Adrenal gland (tissue), 12 donors: Measurements from ENCODE around the gene MAN2C1. TPM values are rescaled to one million over a fixed set of nuclear protein-coding genes. Genes with fewer than 3 reads are reported as not detected.
"Not testable (repeated sequence)": the region's sequence is repeated elsewhere in the genome, so short reads cannot be mapped to it uniquely, and the experiment has no call there.

Source experiments
- DNase-seq, 7 donors: peaks; one replicate each; pipeline ENCODE4 v3.0.0-alpha.2; 2019 to 2020
- H3K27ac ChIP-seq, 5 donors: fragments of 200-600 bp; sonication (generic) in 4 of 5; 1 replicate in 3 of 5; 2 replicates in 2 of 5; pipeline versions ENCODE4 v1.5.1 to v1.8.0; 2016 to 2020; ENCODE audit warnings: mild to moderate bottlenecking in 1 of 5
- H3K27me3 ChIP-seq: fragments of 200-600 bp; 2 replicates; pipeline ENCODE4 v1.8.0; 2021
- H3K36me3 ChIP-seq, 2 donors: fragments of 200-600 bp; replicated peaks in 1 of 2; 1 replicate in 1 of 2; 2 replicates in 1 of 2; pipeline versions ENCODE4 v1.5.1 to v1.8.0; 2018 to 2022
- H3K4me1 ChIP-seq, 2 donors: fragments of 200-600 bp; replicated peaks in 1 of 2; 1 replicate in 1 of 2; 2 replicates in 1 of 2; pipeline versions ENCODE4 v1.5.1 to v1.8.0; 2018 to 2021
- H3K4me3 ChIP-seq, 4 donors: fragments of 200-600 bp; sonication (generic) in 3 of 4; one replicate each; pipeline ENCODE4 v1.5.1; 2016 to 2018
- H3K9me3 ChIP-seq, 3 donors: fragments of 200-600 bp; sonication (generic) in 1 of 3; replicated peaks in 1 of 3; 1 replicate in 2 of 3; 2 replicates in 1 of 3; pipeline versions ENCODE4 v1.5.1 to v1.8.0; 2016 to 2021
- CTCF ChIP-seq, 6 experiments: fragments of 450-650 bp in 4 of 6; fragments of 200-600 bp in 2 of 6; sonication (generic) in 1 of 6; IDR thresholded peaks; 1 replicate in 5 of 6; 2 replicates in 1 of 6; pipeline versions ENCODE4 v1.5.1 to v1.8.0; 2016 to 2021; ENCODE audit warnings: antibody characterized with exemption in 6 of 6, mild to moderate bottlenecking in 2 of 6, moderate library complexity in 1 of 6
- POLR2A ChIP-seq, 2 donors: fragments of 450-650 bp; IDR thresholded peaks; one replicate each; pipeline ENCODE4 v1.6.1; 2017; ENCODE audit warnings: antibody characterized with exemption in 2 of 2, mild to moderate bottlenecking in 2 of 2, moderate library complexity in 1 of 2
- WGBS, 4 donors: extraction: QIAGEN DNeasy Blood & Tissue Kit in 2 of 4; methylation state at CpG; one replicate each; pipeline versions ENCODE4 v1.1.5 to v1.1.7; 2013 to 2017; 5-methylcytosine and 5-hydroxymethylcytosine counted together
- intact Hi-C, 2 donors: fragments of 100-400 bp; cut with DNase I; formaldehyde crosslinking; loops; one replicate each; pipeline versions ENCODE4 v1.14.1 to v1.15.0; 2022 to 2023
- polyA plus RNA-seq, 3 donors: library from polyadenylated mRNA; stranded (reverse); fragments of 200-250 nt in 2 of 3; fragments of 350-450 nt in 1 of 3; fragmentation: Illumina TruSeq in 1 of 3; extraction: RNeasy Lipid Tissue Mini Kit (QIAGEN cat#74804) in 1 of 3; gene quantifications; one replicate each; pipeline ENCODE4 v1.2.3, GENCODE V29; 2013 to 2014
- total RNA-seq, 9 donors: library from RNA; depleted of rRNA in 4 of 9; stranded (reverse); fragments of >200 nt in 4 of 9; fragments of 120-200 nt in 1 of 9; fragmentation: NEBNext Ultra II Directional in 1 of 9; extraction: Animal tissue kit (Norgen Biotek cat#: 25700) in 1 of 9; gene quantifications; one replicate each; pipeline versions ENCODE4 v1.1.0 to v1.2.4, GENCODE V29; 2013 to 2023
- donor health status: healthy with polysubstance abuse.
- donor health status: Bipolar disorder and iron deficiency.
- donor health status: DM: yes; HTN: yes; CAD: no.
- donor health status: DM: no; HTN: no; CAD: no.
- donor health status: DM: no; HTN: no; CAD: no.
- donor health status: DM: yes; HTN: yes; CAD: no.

MAN2C1 gene
- total and polyA plus RNA-seq, 12 donors, result 46.8 to 1,091 (median 251) TPM

GRCh38 chr15:75348562-75349350, 19.7 kb downstream of the MAN2C1 start:
- intact Hi-C loops, result no loop called here
- WGBS, 4 donors, result 38 to 58% (median 40%) methylated on average over 29 to 46 of the region's 46 CpGs
- no peaks in the 10 kb centered on the region for H3K9me3 ChIP-seq
- peak overlapping the region in 4 of 5 donors; percentile 18 to 80 (median 68) for H3K27ac ChIP-seq
- TF ChIP-seq POLR2A (IDR thresholded peaks at IDR 0.05), result peak in 1 of 2 donors; percentile 13
- TF ChIP-seq CTCF (IDR thresholded peaks at IDR 0.05), result no peak
- peaks cover 0 to 25% of the 10 kb centered on the region in 2 donors for H3K4me1 ChIP-seq
- H3K27me3 ChIP-seq, result no peaks in the 10 kb centered on the region
- no peaks in the 10 kb centered on the region for H3K36me3 ChIP-seq
- peak overlapping the region in 3 of 4 donors; percentile 69 to 92 (median 80) for H3K4me3 ChIP-seq
- DNase-seq, result peak in 1 of 7 donors; percentile 55

GRCh38 chr15:75348034-75348561, 20.3 kb downstream of the MAN2C1 start:
- Histone ChIP-seq H3K36me3 (no peaks in the 10 kb centered on the region), H3K27ac (peak overlapping the region; percentile 18 to 80 (median 62)), H3K4me3 (peak overlapping the region; percentile 39 to 92 (median 74)), H3K9me3 (no peaks in the 10 kb centered on the region), H3K27me3 (no peaks in the 10 kb centered on the region), H3K4me1 (peaks cover 0 to 25% of the 10 kb centered on the region in 2 donors)
- TF ChIP-seq POLR2A (IDR thresholded peaks at IDR 0.05) (peak; percentile 4 to 6), CTCF (IDR thresholded peaks at IDR 0.05) (no peak)
- WGBS, 4 donors, result 2 to 8% (median 2%) methylated on average over 2 to 45 of the region's 45 CpGs
- DNase-seq, result no peak
- intact Hi-C loops, result no loop called here

- peak; percentile 61 to 80 (median 73) for DNase-seq
- peak overlapping the region; percentile 39 to 92 (median 74) for H3K4me3 ChIP-seq
- H3K36me3 ChIP-seq, result no peaks in the 10 kb centered on the region
- H3K9me3 ChIP-seq, result no peaks in the 10 kb centered on the region
- H3K4me1 ChIP-seq, result peaks cover 0 to 25% of the 10 kb centered on the region in 2 donors
- no peaks in the 10 kb centered on the region for H3K27me3 ChIP-seq
- H3K27ac ChIP-seq, result peak overlapping the region; percentile 18 to 80 (median 62)
- TF ChIP-seq POLR2A (IDR thresholded peaks at IDR 0.05) (peak in 1 of 2 donors; percentile 31), CTCF (IDR thresholded peaks at IDR 0.05) (no peak)
- intact Hi-C loops, result no loop called here
- WGBS, 4 donors, result 0 to 1% (median 0%) methylated on average over 1 to 65 of the region's 65 CpGs
These were observed 21.0 kb downstream of the MAN2C1 start for GRCh38 chr15:75347222-75348033.

GRCh38 chr15:75346796-75347221, 21.6 kb downstream of the MAN2C1 start, which contains the start of gene NEIL1:
TSS of gene NEIL1 (plus strand) at chr15:75347039. CDS start at chr15:75348906, 1,867 bp downstream.
- peak in 2 of 7 donors; percentile 39 to 44 for DNase-seq
- H3K4me3 ChIP-seq, result peak within 1 kb of the TSS; percentile 39 to 92 (median 74)
- no peaks in the 10 kb centered on the region for H3K27me3 ChIP-seq
- intact Hi-C loops, result no loop called here
- H3K9me3 ChIP-seq, result no peaks in the 10 kb centered on the region
- no peaks in the 10 kb centered on the region for H3K36me3 ChIP-seq
- TF ChIP-seq POLR2A (IDR thresholded peaks at IDR 0.05) (no peak), CTCF (IDR thresholded peaks at IDR 0.05) (peak in 1 of 6 experiments; percentile 2)
- peaks cover 0 to 25% of the 10 kb centered on the region in 2 donors for H3K4me1 ChIP-seq
- WGBS, 4 donors, result 30 to 43% (median 35%) methylated on average over 14 to 20 of the region's 20 CpGs
- H3K27ac ChIP-seq, result peak within 1 kb of the TSS; percentile 18 to 80 (median 62)

GRCh38 chr15:75343953-75344352, 24.5 kb downstream of the MAN2C1 start:
- H3K9me3 ChIP-seq, H3K4me3 ChIP-seq, H3K27ac ChIP-seq, intact Hi-C loops, H3K27me3 ChIP-seq: not testable (repeated sequence)
- Histone ChIP-seq H3K4me1 (peaks cover 0 to 15% of the 10 kb centered on the region in 2 donors), H3K36me3 (peaks cover 0 to 19% of the 10 kb centered on the region in 2 donors)
- peak in 2 of 7 donors; percentile 17 to 41 for DNase-seq
- WGBS, 4 donors, result 47 to 63% (median 53%) methylated on average over 8 of the region's 8 CpGs
